GDM1 (cell line): Measurements from ENCODE around the gene CDH4.

Experiments
- DNase-seq: peaks from one replicate; lab custom pipeline; 2025; lab: John Stamatoyannopoulos, UW

Gene CDH4

DNA sequence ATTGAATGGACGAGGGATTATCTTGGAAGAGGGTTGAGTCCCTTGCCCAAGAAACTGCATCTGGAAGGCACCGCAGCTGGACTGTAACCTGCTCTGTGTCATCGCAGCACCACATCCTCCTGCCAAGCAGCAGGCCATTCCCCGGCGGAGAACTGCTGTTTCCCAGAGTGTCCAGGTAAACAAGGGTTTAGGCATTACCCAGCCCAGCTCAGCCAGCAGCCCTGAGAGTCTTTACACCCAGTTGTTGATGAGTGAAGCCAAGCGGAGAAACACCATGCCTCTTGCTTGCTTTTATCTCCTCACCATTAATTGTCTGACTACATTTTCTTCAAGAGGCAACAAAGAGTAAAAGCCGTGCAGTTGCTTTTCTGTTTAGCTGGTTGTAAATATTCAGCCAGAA is 104.1 kb downstream of the CDH4 start:
- no peak for DNase-seq

DNA sequence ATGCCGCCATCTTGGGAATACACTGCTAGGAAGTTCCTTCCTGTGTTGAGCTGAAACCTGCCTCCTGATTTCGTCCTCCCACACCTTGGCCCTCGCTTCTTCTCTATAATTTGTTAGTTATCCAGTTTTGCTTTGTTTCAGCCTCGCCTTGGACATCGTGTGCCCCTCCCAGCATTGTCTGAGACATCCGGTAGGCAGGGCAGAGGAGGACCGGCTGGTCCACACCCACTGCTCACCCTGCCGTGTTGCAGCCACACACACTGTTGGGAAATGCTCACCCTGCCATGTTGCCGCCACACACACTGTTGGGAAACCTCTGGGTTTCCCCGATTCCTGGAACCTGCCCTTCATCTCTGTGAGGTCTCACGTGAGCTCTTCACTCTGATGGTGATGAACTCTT is 105.1 kb downstream of the CDH4 start:
- no peak for DNase-seq

DNA sequence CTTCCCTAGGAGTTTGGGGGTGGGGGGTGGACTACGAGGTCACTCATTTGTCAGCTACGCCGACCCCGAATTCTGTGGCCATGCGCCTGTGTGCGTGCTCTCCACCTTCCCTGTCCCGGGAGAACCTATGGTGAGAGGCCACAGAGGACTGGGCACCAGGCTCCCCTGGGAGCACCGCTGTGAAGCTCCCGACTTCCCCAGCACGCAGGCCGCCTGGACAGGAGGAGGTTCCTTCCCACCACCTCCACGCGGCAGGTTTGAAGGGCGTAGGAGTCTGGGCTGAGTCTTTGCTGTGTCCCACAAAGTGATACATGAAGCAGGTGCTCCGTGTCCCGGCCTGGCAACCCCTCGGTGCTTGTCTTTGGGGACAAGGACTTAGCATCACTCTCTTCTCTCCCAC is 107.2 kb downstream of the CDH4 start:
- no peak for DNase-seq

DNA sequence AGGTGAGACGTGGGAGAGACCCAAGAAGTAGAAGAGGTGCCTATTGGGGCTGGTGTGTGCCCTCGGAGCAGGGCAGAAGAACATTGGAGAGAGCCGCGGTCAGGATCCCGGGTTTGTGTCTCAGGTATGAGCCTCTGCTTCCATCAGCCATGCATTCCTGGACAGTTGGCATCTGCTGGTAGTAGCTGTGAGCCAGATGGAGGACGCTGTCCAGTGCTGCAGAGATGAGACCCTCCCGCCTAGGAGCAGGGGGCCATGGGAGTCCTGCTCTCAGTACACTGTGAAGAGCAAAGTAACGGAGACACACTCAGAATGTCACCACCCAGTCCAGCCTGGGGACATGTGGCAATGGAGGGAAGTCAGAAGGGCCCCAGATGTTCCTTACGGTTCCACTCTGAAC is 108.2 kb downstream of the CDH4 start:
- DNase-seq: no peak

DNA sequence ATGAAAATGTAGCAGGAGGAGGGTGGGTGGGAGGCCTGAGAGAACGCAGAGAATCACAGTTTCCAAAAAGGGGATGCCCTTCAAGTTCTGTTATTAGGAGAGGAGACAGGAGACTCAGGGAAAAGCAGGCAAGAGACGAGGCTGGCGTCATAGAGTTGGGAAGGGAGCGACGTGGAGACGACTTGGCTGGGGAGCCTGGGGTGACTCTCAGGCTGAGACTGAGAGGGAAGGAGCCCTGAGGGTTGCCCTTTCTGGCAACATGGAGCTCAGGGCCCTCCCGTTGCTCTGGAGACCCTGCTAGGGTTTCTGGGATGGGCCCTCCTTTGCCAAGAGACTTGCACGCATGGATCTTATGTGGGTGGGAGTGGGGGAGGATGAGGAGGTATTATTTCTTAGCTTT is 108.9 kb downstream of the CDH4 start:
- DNase-seq: no peak

DNA sequence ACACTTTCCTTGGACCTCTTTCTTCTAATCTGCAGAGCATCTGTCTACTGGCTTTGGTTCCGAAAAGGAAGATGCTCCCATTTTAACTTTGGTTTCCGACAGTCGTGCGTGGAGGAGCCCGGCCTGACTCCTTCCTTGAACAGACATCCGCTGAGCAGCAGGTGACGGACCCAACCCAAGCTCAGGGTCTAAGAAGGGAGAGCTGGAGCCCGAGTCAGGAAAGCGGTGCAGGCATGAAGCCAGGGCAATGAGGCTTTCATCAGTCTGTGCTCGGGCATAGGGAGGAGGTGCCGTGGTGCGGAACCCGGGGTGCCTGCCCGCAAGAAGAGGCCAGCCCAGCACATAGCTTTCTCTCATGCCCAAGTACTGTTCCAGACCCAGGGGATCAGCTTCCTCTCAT is 109.4 kb downstream of the CDH4 start:
- DNase-seq: no peak

DNA sequence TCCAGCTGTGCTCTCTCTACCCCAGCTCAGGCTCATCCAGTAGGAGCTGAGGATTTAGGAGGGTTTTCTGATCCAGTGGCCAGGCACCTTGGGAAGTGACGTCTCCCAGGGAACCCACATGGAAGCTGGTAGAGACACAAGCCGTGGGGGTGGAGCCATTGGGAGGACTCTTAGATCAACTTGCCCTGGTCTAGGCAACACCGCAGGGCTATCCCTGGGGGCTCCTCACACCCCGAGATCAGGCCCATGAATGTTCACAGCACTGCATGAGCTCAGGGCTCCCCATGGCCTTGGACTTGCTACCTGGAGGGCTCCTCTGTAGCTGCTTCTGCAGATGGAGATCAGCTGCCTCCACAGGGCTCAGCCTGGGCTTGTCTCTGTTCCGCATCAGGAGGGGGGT is 112.1 kb downstream of the CDH4 start:
- DNase-seq: no peak

DNA sequence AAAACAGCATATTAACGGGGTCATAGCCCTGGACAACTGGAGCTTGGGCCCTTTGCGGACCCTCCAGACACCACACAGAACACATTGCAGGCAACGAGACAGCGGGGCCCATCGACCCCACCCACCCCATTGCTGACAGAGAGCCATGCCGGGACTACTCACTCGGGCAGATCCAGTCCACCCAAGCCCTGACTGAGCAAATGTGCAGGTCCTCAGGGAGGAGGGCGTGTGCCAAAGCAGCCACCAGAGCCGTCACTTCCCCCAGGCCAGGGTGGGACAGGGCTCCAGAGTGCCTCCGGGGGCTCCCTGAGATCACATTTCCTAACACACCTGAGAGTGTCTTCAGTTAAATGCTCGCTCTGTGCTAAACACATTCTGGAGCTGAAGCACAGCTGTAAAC is 114.9 kb downstream of the CDH4 start:
- DNase-seq: no peak

DNA sequence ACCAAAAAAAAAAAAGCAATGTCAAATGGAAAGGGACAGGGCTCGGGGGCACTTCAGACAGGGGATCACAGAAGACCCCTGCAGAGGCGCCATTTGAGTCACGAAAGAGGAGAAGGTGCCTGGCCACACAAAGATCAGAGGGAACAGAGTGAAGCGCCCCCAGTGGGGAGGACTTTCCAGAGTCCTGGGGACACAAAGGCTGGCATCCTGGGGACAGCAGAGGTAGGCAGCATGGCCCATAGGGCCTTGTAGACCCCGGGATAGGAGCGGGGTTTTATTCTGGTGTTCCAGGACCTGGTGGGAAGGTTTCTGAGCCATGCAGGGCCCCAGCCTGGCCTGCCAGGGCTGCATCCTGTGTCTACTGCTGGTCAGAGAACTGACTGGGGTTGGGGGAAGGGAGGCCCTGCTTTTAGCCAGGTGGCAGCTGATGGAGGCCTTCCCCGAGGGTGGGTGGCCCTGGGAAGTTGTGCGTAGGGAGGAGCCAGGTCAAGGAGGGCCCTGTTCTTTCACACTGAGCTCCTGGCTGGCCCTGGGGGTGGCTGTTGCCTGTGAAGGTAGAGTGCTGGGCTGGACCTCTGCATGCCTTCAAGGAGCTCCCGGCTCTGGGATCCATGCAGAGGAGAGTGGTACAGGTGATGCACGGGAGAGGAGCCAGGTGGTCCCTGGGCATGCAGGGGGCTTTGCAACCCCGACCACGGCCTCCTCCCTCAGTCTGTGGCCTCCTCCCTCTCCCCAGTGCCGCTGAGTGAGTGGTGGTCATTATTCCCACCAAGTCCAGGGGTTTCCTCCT is 117.9 kb downstream of the CDH4 start:
- DNase-seq: no peak

DNA sequence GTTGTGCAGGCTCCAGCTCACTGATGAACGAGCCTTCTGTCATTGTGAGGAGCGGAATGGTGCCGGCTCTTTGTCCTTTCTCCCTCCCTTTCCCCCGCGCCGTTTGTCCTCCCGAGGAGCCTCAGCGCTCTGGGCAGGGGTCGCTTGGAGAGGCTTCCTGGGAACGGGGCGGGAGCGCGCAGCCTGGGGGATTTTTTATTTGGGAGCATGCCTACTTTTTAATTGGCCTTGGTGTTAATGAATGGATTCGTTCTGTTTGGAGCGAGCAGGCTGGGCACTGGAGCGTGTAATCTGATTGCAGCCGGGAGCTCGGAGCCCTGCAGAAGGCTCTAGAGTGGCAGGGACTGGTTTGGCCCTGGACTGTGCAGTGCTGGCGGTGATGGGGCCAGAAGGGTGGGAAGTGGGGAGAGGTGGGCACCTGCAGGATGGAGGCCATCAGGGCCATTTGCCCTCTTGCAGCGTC is 118.8 kb downstream of the CDH4 start:
- DNase-seq: no peak

DNA sequence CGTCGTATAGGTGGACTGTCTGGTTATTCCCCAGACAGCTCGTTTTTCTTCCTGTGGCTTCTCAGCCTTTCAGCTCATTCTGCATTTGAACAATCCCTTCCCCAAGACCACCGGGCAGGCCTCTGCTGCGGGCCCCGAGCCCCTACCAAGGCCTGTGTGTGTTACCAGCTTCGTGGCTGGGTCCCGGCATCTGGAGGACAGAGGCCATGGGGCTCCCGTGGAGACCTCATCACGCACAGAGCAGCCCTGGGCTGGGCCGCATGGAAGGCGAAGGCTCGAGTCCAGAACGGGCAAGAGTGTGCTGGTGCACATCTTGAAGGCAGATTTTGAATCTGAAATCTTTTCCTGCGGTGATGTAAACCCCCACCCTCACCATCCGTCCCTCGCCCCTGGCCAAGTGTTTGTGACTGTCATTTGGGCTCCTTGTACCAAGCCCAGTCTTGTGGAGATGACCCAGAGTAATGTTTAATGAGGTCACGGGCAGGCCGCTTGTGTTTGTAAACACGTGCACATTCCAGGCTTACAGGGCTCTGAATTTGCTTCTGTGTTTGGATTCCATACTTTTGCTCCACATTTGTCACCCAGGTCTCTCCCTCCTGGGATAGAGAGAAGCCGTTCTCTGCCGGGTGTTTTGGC is 119.6 kb downstream of the CDH4 start:
- no peak for DNase-seq

DNA sequence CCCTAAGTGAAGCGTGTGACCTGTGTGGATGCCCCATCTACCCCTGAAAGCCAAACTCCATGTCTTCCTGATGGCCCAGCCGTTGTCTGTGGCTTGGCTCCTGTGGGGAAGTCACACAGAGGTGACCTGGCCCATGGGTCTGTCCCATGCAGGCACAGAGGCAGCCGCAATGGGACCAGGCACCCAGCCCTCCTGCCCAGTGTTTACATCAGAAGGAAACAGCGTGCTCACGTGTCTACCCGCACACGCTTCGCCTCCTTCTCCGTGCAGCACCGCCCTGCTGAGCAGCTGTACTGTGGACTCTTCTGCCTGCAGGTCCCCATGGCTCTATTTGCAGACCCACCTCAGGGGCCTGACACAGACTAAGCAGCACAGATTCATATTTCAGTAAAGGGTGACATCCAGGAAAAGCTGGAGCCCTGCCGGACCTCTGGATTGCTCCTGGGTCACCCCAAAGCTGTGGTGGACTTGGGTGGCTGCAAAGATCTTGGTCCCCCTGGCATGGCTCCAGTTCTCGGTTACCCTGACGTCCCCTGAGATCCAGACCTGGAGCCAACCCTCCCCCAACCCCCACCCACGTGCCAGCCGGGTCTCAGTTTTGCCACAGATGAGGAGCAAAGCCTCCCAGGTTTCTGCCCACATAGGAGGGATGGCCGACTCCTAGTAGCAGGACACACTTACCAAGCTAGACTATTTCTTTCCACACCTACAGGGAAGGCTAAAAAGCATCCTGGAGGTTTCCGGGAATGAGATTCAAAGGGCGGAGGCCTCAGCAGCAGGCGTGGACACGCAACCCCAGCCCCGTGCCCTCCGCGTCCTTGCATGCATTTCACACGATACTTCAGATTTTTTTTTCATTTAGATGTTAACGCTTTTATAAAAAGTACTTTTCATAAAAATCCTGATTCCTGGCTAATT is 120.3 kb downstream of the CDH4 start:
- DNase-seq: no peak

DNA sequence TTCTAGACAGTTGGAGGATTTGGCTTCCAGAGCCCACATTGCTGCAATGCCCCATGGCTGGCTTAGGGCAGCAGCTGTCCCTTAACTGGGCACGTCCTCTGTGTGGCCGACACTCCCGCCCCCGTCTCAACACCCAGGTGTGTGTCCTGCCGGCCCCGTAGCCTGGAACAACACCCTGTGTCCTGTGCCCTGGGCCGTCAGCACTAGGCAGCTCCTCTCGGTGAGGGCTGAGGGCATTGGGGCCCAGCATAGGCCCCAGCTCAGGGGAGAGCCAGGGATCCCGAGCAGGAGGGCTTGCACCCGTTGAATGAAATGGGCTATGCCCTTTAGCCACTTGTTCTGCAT is 121.0 kb downstream of the CDH4 start:
- DNase-seq: no peak

DNA sequence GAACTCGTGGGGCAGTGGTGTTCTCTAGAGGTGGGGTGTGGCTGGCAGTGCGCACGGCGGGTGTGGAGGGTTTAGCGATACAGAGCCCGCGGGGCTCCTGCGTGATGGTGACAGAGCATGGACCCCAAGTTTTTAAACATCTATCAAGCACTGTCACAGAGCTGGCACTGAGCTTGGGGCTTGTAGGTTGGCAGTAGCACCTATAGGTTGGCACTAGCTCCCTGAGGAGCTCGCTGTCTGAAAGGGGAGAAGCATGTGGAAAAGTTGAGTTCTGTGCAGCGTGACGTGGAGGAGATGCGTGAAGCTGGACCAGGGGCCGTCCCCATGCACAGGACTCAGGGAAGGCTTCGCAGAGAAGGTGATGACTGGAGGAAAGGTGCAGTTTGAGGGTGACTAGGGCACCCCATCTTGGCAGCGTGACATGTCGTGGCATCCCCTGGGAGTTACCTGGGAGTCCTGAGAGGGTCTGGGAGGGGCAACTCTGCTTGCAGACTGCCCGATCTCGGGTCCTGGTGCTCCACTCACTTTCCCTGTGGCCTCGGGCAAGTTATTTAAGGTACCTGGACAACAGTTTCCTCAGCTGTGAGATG is 122.0 kb downstream of the CDH4 start:
- no peak for DNase-seq

DNA sequence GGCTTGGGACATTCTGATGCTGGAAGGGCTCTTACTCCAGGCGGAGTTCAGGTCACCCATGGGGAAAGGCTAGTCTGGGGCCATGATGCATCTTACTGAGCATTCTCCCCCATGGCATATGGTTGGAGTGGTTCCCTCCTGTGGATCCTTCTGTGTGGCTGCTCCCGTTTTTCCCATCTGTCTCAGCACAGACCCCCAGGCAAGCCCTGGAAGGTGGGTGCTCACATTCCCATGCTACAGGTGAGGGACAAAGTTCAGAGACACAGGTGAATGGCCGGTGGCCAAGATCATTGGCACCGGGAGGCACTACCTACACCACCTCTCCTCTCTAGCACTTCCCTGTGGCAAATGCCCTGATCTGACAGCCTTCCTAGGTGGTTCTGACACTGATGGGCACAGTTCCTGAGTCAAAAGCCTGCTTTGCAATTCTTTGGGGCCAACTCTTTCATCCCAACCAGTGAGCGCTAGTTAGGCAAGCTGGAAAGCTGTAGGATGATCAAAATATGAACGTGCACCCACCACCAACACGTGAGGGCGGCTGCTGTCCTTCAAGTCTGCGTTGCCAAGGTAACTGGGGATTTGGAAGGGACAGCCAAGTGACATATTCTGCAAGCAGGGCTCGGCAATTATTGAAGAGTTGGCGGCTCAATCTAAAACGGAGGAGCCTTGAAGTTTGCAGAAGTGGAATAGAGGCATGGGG is 124.6 kb downstream of the CDH4 start:
- no peak for DNase-seq

DNA sequence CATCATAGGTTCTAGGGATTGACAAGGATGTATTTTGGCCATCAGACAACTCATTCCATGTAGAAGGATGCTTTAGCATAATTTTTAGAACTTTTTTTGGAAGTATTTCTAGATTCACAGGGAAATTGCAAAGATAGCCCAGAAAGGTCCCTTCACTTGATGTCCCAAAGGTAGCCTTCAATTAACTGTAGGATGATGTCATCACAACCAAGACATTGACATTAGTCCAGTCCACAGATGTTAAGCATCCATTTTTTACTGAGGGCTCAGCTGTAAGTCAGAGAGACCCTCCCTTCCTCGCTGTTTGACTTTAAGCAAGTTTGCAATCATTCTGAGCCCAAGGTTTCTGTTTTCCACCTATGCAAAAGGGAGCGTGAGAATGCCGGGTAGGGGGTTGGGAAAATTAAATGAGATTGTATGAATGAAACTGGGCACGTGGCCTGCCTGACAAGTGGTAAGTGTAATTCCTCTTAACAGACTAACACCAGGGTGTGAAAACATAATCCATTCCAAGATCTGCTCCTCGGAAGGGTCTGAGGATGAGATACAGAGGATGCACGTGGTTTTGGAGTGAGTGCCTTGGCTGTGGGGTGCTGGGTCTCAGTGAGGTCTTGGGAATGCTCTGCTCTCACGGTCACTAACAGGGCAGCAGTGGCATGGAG is 126.8 kb downstream of the CDH4 start:
- DNase-seq: no peak

DNA sequence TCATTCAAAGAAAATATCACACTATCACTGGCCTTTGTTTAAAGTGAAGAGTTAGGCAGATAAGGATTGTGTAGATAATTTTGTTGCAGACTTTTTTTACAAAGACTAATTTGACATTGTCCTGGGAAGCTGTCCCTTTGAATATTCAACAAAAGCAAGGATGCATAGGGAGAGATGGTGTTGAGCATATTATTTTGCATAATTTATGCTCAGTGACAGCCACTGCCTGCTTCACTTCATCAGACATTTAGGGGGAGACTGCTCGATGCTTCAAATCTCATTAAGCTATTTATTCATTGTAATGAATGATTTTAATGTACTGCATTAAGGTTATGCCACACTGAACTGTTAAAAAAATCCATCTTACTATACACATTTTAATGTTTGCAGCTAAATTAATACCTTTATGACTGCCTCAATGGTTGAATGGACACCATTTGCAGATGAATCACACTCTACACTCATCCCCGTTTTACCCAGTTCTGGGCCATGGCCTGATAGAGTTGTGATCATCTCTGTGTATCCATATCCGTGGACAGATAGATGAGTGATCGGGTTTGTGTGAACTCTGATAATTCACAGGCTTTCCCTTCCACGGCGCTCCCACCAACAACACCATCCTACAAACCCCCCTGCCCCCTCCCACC is 128.0 kb downstream of the CDH4 start:
- DNase-seq: no peak

DNA sequence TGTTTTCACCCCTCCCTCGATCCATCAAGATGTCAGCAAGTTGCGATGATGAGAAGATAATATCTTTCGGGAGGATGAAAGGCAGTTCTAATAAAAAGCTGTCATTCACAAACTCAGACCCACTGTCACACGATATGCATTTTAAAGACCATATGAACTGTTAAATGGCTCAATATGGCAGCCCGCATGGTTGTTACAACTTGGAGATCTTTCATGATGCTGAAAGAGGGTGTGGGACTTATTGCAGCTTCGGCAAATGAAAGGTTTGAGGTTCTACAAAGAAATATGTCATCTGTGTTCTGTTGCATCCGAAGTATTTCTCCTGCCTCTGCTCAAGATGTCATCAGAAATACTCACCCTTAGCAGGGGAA is 128.5 kb downstream of the CDH4 start:
- no peak for DNase-seq

DNA sequence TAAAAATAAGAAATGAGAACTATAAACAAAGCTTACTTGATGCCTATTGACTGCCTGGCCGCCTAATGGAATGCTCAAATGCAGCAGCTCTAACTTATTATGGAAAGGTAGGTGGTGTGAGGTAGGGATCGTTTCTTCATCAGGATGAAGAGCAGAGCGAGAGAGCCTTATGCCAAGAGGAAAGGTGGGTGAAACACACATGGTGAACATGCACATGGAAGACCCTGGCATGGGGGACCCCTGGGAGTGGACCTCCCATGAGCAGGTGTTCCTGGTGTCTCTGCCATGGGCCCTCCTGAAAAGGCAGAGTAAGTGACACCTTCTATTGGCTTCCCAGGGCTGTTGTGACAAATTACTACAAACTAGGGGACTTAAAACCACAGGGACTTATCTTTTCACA is 130.1 kb downstream of the CDH4 start:
- no peak for DNase-seq

DNA sequence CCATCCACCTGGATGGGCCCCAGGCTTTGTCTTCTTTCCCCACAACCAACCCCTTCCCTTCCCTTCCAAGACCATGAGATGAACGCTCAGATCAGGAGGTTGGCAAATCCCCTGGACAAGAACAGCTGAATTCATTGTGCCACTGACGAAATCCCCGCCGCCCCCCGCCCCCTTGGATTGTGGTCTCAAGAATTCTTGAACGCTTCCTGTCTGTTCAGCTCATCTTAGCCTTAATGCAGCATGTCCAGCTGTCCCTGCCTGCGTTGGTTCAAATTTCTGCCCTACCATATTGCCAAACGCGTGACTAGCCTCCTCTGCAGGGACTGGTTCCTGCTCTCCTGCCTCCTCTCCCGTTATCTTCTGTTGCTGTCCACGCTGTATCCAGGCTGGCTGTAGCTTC is 133.2 kb downstream of the CDH4 start:
- no peak for DNase-seq

DNA sequence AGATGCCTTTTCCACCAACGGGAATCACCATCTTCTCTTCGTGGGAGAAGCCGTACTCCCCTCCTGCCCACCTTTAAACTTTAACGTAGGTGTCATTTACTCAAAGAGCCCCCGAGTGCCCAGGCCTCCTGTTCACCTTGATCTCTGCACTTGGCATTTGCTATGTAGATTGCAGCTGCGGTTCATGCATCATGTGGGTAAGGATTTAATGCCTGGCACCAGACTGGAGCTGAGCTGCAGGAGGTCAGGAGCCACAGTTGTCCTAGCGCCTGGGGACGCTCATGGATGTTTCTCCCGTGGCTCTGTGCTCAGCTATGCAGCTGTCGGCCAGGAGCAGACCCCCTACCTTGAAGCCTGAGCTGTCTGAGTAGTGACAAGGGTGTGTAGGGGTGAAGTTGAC is 133.7 kb downstream of the CDH4 start:
- DNase-seq: no peak
